Daoy (cell line): ENCODE measurements around the gene LRP1B. TPM values are rescaled to one million over a fixed set of nuclear protein-coding genes. Genes with fewer than 3 reads are reported as not detected.
"Not testable (repeated sequence)": the region's sequence is repeated elsewhere in the genome, so short reads cannot be mapped to it uniquely, and the experiment has no call there.

Experiments
- DNase-seq: peaks from one replicate; pipeline ENCODE4 v3.0.0-alpha.2; 2015; ENCODE audit warnings: low read depth
- total RNA-seq: library from RNA; depleted of rRNA; stranded (reverse); fragments of >200 nt; shearing (Covaris generic); gene quantifications from 2 replicates; pipeline ENCODE4 v1.2.3, GENCODE V29; 2014

The LRP1B gene
- total RNA-seq, 1 experiment from 2014 or later = not detected

- no peak for DNase-seq
Measured at GRCh38 chr2:141317986-141318385, 812.8 kb downstream of the LRP1B start.

GRCh38 chr2:141316606-141317005 is 814.2 kb downstream of the LRP1B start:
- DNase-seq = no peak

GRCh38 chr2:141316103-141316502 is 814.7 kb downstream of the LRP1B start:
- no peak for DNase-seq

- no peak for DNase-seq
Measured at GRCh38 chr2:141313972-141314371, 816.8 kb downstream of the LRP1B start.

- DNase-seq = no peak
Measured at GRCh38 chr2:141311430-141311829, 819.4 kb downstream of the LRP1B start.

- no peak for DNase-seq
Measured at GRCh38 chr2:141306368-141306767, 824.4 kb downstream of the LRP1B start.

- no peak for DNase-seq
Measured at GRCh38 chr2:141301551-141301950, 829.3 kb downstream of the LRP1B start.

GRCh38 chr2:141280037-141280436 is 850.8 kb downstream of the LRP1B start:
- DNase-seq = no peak

- no peak for DNase-seq
Measured at GRCh38 chr2:141271346-141271745, 859.5 kb downstream of the LRP1B start.

- DNase-seq = no peak
Measured at GRCh38 chr2:141264848-141265247, 866.0 kb downstream of the LRP1B start.

GRCh38 chr2:141260911-141261310 is 869.9 kb downstream of the LRP1B start:
- DNase-seq = no peak

- no peak for DNase-seq
Measured at GRCh38 chr2:141259683-141260082, 871.1 kb downstream of the LRP1B start.

GRCh38 chr2:141242008-141242407 is 888.8 kb downstream of the LRP1B start:
- no peak for DNase-seq

GRCh38 chr2:141226560-141226959 is 904.3 kb downstream of the LRP1B start:
- no peak for DNase-seq

- DNase-seq = no peak
Measured at GRCh38 chr2:141207036-141207385, 923.8 kb downstream of the LRP1B start.

GRCh38 chr2:141201016-141201565 is 929.7 kb downstream of the LRP1B start:
- no peak for DNase-seq

- no peak for DNase-seq
Measured at GRCh38 chr2:141200191-141200590, 930.6 kb downstream of the LRP1B start.

- no peak for DNase-seq
Measured at GRCh38 chr2:141199711-141200110, 931.1 kb downstream of the LRP1B start.

- DNase-seq = no peak
Measured at GRCh38 chr2:141195087-141195486, 935.7 kb downstream of the LRP1B start.

- DNase-seq = no peak
Measured at GRCh38 chr2:141187075-141187439, 943.8 kb downstream of the LRP1B start.

GRCh38 chr2:141186413-141187074 is 944.3 kb downstream of the LRP1B start:
- DNase-seq = no peak

GRCh38 chr2:141182246-141182645 is 948.6 kb downstream of the LRP1B start:
- DNase-seq = no peak

- DNase-seq = not testable (repeated sequence)
Measured at GRCh38 chr2:141169117-141169516, 961.7 kb downstream of the LRP1B start.

GRCh38 chr2:141162314-141162713 is 968.5 kb downstream of the LRP1B start:
- DNase-seq = no peak
